GDM1 (cell line): ENCODE measurements around the gene KCTD16.

Source experiments
- DNase-seq: peaks from one replicate; lab custom pipeline; 2025; lab: John Stamatoyannopoulos, UW

Gene KCTD16

GRCh38 chr5:144460600-144460999, 289.9 kb downstream of the KCTD16 start:
- DNase-seq: no peak

- DNase-seq: no peak
Observed at GRCh38 chr5:144462577-144462976, 291.9 kb downstream of the KCTD16 start.

- no peak for DNase-seq
Observed at GRCh38 chr5:144463481-144464223, 293.0 kb downstream of the KCTD16 start.

GRCh38 chr5:144464306-144464705, 293.6 kb downstream of the KCTD16 start:
- DNase-seq: no peak

GRCh38 chr5:144465441-144465840, 294.8 kb downstream of the KCTD16 start:
- DNase-seq: no peak

- no peak for DNase-seq
Observed at GRCh38 chr5:144467792-144468191, 297.1 kb downstream of the KCTD16 start.

GRCh38 chr5:144468571-144468970, 297.9 kb downstream of the KCTD16 start:
- DNase-seq: no peak

GRCh38 chr5:144469106-144469505, 298.4 kb downstream of the KCTD16 start:
- DNase-seq: no peak

- no peak for DNase-seq
Observed at GRCh38 chr5:144472221-144472620, 301.5 kb downstream of the KCTD16 start.

GRCh38 chr5:144473650-144474049, 303.0 kb downstream of the KCTD16 start:
- DNase-seq: no peak

- no peak for DNase-seq
Observed at GRCh38 chr5:144478565-144478964, 307.9 kb downstream of the KCTD16 start.

GRCh38 chr5:144481861-144482260, 311.2 kb downstream of the KCTD16 start:
- DNase-seq: no peak

- no peak for DNase-seq
Observed at GRCh38 chr5:144484124-144484897, 313.6 kb downstream of the KCTD16 start.

- no peak for DNase-seq
Observed at GRCh38 chr5:144485540-144485939, 314.9 kb downstream of the KCTD16 start.

- DNase-seq: no peak
Observed at GRCh38 chr5:144487207-144487606, 316.5 kb downstream of the KCTD16 start.

- DNase-seq: no peak
Observed at GRCh38 chr5:144487761-144488160, 317.1 kb downstream of the KCTD16 start.

GRCh38 chr5:144503123-144503522, 332.4 kb downstream of the KCTD16 start:
- DNase-seq: no peak

GRCh38 chr5:144504929-144505577, 334.4 kb downstream of the KCTD16 start:
- DNase-seq: no peak

GRCh38 chr5:144510845-144511579, 340.3 kb downstream of the KCTD16 start:
- DNase-seq: no peak

GRCh38 chr5:144511580-144512072, 341.0 kb downstream of the KCTD16 start:
- DNase-seq: no peak

GRCh38 chr5:144522698-144523097, 352.0 kb downstream of the KCTD16 start:
- no peak for DNase-seq

GRCh38 chr5:144525000-144525399, 354.3 kb downstream of the KCTD16 start:
- DNase-seq: no peak
